Mammary epithelial cell (primary cell): ENCODE results near the gene TRMT6.

ENCODE experiments used
- EZH2 ChIP-seq: IDR thresholded peaks from 2 replicates; pipeline ENCODE4 v1.6.1; 2012; ENCODE audit warnings: low read length, inconsistent platforms, borderline replicate concordance
- TF ChIP-seq, protein P1 (sequence below), 2 donors: IDR thresholded peaks in 1 of 2; conservative IDR thresholded peaks in 1 of 2; 2 replicates each; pipeline ENCODE4 v1.5.1; 2011 to 2012; ENCODE audit warnings: inconsistent platforms in 2 of 2, low read length in 2 of 2, mild to moderate bottlenecking in 2 of 2, control low read depth in 1 of 2, low read depth in 1 of 2; ENCODE audit not compliant: insufficient read depth in 1 of 2; ENCODE audit errors: extremely low read depth in 1 of 2

DNA sequence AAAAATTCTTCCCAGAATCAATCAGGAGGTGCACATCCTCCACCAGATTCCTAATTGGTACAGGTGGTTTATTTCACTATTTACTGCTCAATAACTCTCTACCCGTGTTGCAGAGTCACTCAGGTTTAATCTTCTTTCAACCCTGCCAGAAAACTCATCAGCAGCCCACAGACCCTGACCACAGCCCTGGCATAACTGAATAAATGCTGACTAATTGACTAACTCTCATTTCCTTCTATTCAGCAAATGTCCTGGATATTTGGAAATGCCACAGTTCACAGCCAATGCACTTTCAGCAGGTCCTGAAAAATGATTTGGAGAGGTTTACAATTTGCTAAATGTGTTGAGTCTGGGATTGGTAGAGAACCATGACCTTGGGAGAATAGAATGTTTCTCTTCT lies 62.3 kb downstream of the TRMT6 start:
- TF ChIP-seq, protein P1, sequence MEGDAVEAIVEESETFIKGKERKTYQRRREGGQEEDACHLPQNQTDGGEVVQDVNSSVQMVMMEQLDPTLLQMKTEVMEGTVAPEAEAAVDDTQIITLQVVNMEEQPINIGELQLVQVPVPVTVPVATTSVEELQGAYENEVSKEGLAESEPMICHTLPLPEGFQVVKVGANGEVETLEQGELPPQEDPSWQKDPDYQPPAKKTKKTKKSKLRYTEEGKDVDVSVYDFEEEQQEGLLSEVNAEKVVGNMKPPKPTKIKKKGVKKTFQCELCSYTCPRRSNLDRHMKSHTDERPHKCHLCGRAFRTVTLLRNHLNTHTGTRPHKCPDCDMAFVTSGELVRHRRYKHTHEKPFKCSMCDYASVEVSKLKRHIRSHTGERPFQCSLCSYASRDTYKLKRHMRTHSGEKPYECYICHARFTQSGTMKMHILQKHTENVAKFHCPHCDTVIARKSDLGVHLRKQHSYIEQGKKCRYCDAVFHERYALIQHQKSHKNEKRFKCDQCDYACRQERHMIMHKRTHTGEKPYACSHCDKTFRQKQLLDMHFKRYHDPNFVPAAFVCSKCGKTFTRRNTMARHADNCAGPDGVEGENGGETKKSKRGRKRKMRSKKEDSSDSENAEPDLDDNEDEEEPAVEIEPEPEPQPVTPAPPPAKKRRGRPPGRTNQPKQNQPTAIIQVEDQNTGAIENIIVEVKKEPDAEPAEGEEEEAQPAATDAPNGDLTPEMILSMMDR (conservative IDR thresholded peaks at IDR 0.05 in 1 of 2, IDR thresholded peaks at IDR 0.05 in 1 of 2; ENCODE audit: extremely low read depth in 1 of 2, insufficient read depth in 1 of 2, low read depth in 1 of 2, low read length in 2 of 2), result no peak
- no peak for TF ChIP-seq EZH2
